Measurements from ENCODE around the gene DZIP1L.

Gene DZIP1L

DNA sequence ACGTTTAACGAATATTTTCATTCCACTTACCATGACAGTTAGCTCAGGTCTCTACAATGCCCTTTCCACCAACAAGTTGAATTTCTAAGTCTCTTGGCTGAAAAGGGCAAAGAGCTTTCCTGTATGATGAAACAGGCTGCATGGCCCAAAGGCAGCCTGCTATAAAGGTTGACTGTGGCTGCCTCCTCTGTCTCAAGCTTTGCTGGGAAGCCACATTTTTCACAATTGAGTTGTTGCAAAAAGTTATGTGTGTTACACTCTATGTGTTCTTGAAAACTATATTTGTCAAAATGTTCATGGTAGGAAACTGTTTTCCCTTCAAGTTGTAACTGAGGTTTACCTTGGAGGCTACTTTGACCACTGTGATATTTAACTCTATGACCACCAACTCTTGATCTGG, 49.5 kb downstream of the DZIP1L start:
- no peaks in the 10 kb centered on the region for H3K27me3 ChIP-seq (ENCODE audit: insufficient read depth, low read depth, severe bottlenecking)
- H3K9me3 ChIP-seq (ENCODE audit: severe bottlenecking), result no peaks in the 10 kb centered on the region
- DNase-seq, result no peak
- no peak overlapping the region for H3K4me3 ChIP-seq (ENCODE audit: low read depth, low read length)
- TF ChIP-seq, protein P1, sequence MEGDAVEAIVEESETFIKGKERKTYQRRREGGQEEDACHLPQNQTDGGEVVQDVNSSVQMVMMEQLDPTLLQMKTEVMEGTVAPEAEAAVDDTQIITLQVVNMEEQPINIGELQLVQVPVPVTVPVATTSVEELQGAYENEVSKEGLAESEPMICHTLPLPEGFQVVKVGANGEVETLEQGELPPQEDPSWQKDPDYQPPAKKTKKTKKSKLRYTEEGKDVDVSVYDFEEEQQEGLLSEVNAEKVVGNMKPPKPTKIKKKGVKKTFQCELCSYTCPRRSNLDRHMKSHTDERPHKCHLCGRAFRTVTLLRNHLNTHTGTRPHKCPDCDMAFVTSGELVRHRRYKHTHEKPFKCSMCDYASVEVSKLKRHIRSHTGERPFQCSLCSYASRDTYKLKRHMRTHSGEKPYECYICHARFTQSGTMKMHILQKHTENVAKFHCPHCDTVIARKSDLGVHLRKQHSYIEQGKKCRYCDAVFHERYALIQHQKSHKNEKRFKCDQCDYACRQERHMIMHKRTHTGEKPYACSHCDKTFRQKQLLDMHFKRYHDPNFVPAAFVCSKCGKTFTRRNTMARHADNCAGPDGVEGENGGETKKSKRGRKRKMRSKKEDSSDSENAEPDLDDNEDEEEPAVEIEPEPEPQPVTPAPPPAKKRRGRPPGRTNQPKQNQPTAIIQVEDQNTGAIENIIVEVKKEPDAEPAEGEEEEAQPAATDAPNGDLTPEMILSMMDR (IDR thresholded peaks at IDR 0.05; ENCODE audit: low read depth, low read length), result no peak
- H3K27ac ChIP-seq, result no peak overlapping the region
- peaks cover 96% of the 10 kb centered on the region for H3K36me3 ChIP-seq

DNA sequence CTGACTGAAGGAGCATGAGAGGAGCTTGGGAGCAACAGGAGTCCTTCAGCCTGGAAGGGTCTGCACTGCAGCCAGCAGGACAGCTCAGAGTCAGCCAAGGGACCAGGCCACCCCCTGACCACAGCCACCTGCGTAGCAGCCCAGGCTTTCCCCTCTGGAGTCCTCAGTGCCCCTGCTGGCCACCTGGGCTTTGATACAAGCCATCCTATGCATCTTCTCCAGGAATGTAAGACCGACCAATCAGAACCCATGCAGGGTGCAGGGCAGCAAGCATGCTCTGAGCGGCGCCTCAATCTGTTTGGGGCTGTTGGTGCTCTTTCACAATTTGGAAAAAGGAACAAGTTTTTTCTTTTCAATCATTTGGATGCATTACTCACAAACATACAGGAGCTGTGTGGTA, 52.0 kb downstream of the DZIP1L start:
- TF ChIP-seq, protein P1 (IDR thresholded peaks at IDR 0.05; ENCODE audit: low read depth, low read length), result no peak
- H3K27ac ChIP-seq, result no peak overlapping the region
- peaks cover 87% of the 10 kb centered on the region for H3K36me3 ChIP-seq

DNA sequence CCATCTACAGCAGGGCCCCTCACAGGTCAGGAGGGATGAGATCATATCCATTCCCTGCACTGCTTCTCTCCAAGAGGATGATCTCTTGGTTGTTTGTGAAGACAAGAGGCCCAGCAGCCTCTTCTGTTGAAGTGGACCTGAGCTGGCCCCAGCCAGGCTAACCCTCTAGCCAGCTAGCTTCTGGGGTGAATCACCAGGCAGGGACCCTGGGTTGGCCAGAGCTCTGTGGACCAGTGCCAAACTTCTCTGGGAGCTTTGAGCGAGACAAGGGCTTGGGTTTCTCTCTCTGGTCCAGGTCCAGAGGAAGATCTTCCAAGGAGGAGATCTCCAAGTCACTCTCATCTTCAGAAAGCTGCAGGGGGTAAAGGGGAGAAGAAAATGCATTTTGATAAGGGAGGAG, 52.8 kb downstream of the DZIP1L start:
- no peak overlapping the region for H3K27ac ChIP-seq
- H3K4me3 ChIP-seq (ENCODE audit: low read depth, low read length), result no peak overlapping the region
- no peaks in the 10 kb centered on the region for H3K27me3 ChIP-seq (ENCODE audit: insufficient read depth, low read depth, severe bottlenecking)
- H3K9me3 ChIP-seq (ENCODE audit: severe bottlenecking), result no peaks in the 10 kb centered on the region
- TF ChIP-seq, protein P1 (IDR thresholded peaks at IDR 0.05; ENCODE audit: low read depth, low read length), result no peak
- peaks cover 79% of the 10 kb centered on the region for H3K36me3 ChIP-seq
- DNase-seq, result no peak

More for the DNA sequence above, 52.0 kb downstream of the DZIP1L start:
- no peak for DNase-seq
- no peaks in the 10 kb centered on the region for H3K9me3 ChIP-seq (ENCODE audit: severe bottlenecking)
- no peak overlapping the region for H3K4me3 ChIP-seq (ENCODE audit: low read depth, low read length)
- H3K27me3 ChIP-seq (ENCODE audit: insufficient read depth, low read depth, severe bottlenecking), result no peaks in the 10 kb centered on the region

DNA sequence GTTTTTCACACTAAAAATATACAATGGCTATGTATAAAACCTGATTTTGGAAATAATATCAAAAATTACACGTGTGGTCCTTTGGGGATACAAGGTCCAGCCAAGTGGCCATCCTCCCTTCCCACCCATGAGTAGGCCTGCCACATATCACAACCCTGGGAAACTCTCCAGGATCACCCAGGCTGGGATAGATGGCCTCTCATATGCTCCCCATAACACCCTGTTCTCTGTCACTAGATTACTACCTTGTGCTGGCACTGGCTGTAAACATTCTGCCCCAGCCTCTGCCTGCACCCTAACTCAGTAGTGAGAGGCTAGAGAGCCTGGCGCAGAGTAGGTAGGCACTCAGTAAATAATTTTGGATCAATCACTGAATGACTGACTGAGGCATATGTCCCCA, 53.4 kb downstream of the DZIP1L start:
- no peak overlapping the region for H3K27ac ChIP-seq
- no peak overlapping the region for H3K4me3 ChIP-seq (ENCODE audit: low read depth, low read length)
- no peak for DNase-seq
- H3K36me3 ChIP-seq, result peaks cover 78% of the 10 kb centered on the region
- no peaks in the 10 kb centered on the region for H3K27me3 ChIP-seq (ENCODE audit: insufficient read depth, low read depth, severe bottlenecking)
- TF ChIP-seq, protein P1 (IDR thresholded peaks at IDR 0.05; ENCODE audit: low read depth, low read length), result no peak
- no peaks in the 10 kb centered on the region for H3K9me3 ChIP-seq (ENCODE audit: severe bottlenecking)

DNA sequence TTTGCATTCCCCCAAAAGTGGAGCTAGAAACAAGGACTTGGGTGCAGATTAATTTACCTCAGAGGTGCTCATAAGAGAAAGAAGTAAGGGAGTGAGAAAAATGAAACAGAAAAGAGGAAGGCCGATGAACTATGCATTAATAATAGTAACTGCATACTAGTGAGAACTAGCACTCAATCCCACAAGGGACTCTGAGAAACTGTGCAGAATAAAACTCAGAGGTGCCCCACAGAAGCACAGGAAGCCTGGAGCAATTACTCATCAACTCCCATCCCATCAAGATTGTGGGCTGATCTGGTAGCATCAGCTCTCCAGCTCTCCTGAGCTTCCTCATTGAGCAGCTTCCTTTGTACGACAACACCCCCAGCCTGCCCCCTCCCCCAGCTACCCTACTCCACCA, 54.6 kb downstream of the DZIP1L start:
- DNase-seq, result no peak
- Histone ChIP-seq H3K36me3 (peaks cover 65% of the 10 kb centered on the region), H3K27ac (no peak overlapping the region), H3K9me3 (ENCODE audit: severe bottlenecking) (no peaks in the 10 kb centered on the region), H3K4me3 (ENCODE audit: low read depth, low read length) (no peak overlapping the region), H3K27me3 (ENCODE audit: insufficient read depth, low read depth, severe bottlenecking) (no peaks in the 10 kb centered on the region)
- TF ChIP-seq, protein P1 (IDR thresholded peaks at IDR 0.05; ENCODE audit: low read depth, low read length), result no peak

DNA sequence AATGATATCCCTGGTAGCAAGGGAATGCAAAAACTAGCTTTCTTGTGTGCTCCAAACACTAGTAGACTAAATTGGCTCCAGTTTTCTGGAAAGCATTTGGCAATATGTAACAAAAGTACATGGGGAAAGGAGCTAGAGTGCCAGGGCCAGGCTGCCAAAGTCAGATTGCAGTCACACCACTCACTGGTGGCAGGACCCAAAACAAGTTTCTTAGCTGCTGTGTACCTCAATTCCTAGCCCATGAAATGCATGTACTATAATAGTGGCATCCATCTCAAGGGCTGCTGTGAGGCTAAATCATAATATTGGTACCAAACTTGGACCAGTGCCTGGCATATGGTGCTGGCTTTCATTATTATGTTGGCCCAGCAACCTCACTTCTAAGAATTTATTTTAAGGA, 56.1 kb downstream of the DZIP1L start:
- H3K27me3 ChIP-seq (ENCODE audit: insufficient read depth, low read depth, severe bottlenecking), result no peaks in the 10 kb centered on the region
- H3K36me3 ChIP-seq, result peaks cover 54% of the 10 kb centered on the region
- H3K4me3 ChIP-seq (ENCODE audit: low read depth, low read length), result no peak overlapping the region
- H3K9me3 ChIP-seq (ENCODE audit: severe bottlenecking), result no peaks in the 10 kb centered on the region
- TF ChIP-seq, protein P1 (IDR thresholded peaks at IDR 0.05; ENCODE audit: low read depth, low read length), result no peak
- H3K27ac ChIP-seq, result no peak overlapping the region
- no peak for DNase-seq
